Panc1 (cell line): ENCODE measurements around the gene PLCB1. TPM values are rescaled to one million over a fixed set of nuclear protein-coding genes. Genes with fewer than 3 reads are reported as not detected.

Experiments used
- ATAC-seq: fragments of 200-7000 bp; cut with Tn5 transposase; 2 replicates; pipeline ENCODE4 v1.9.1; 2020; ENCODE audit warnings: mild to moderate bottlenecking, moderate library complexity
- BruUV-seq: library from RNA; stranded (reverse); fragments of 400-500 nt; replicated peaks from 2 replicates; lab custom pipeline; 2021; lab: Mats Ljungman, UMichigan
- CTCF ChIA-PET: fragments of 300-600 bp; sonication (Branson Sonifier 250); formaldehyde crosslinking; loops from one replicate; lab custom pipeline; 2022; ENCODE audit warnings: antibody characterized with exemption; lab: Charles Lee
- POLR2A ChIA-PET: fragments of 300-600 bp; sonication (Branson Sonifier 250); formaldehyde crosslinking; loops from one replicate; lab custom pipeline; 2022; ENCODE audit warnings: antibody characterized with exemption; lab: Charles Lee
- DNase-seq: peaks from one replicate; pipeline ENCODE4 v3.0.0-alpha.2; 2010; ENCODE audit warnings: low read depth, low spot score
- H3K27ac ChIP-seq: 2 replicates; pipeline ENCODE4 v1.5.1; 2011; ENCODE audit warnings: mild to moderate bottlenecking, low read length, inconsistent platforms
- H3K27me3 ChIP-seq: fragments of 200-500 bp; sonication (Bioruptor generic); 2 replicates; pipeline ENCODE4 v1.6.0; 2014; ENCODE audit warnings: low read length, inconsistent platforms; ENCODE audit not compliant: control insufficient read depth, insufficient read depth
- H3K36me3 ChIP-seq: fragments of 200-500 bp; sonication (Bioruptor generic); 2 replicates; pipeline ENCODE4 v1.5.1; 2014; ENCODE audit warnings: inconsistent platforms, mild to moderate bottlenecking, low read length, moderate library complexity; ENCODE audit not compliant: control insufficient read depth, insufficient read depth
- H3K4me1 ChIP-seq: 2 replicates; pipeline ENCODE4 v1.5.1; 2011; ENCODE audit warnings: inconsistent platforms, mild to moderate bottlenecking, low read length, moderate library complexity; ENCODE audit not compliant: control insufficient read depth, insufficient read depth
- H3K4me3 ChIP-seq, 2 experiments: 2 replicates each; pipeline ENCODE4 v1.5.1; 2011 to 2012; ENCODE audit warnings: low read depth in 2 of 2, low read length in 2 of 2, mild to moderate bottlenecking in 2 of 2, inconsistent platforms in 1 of 2, moderate library complexity in 1 of 2
- H3K9me3 ChIP-seq: fragments of 200-500 bp; sonication (Bioruptor generic); 2 replicates; pipeline ENCODE4 v1.5.1; 2014; ENCODE audit warnings: low read depth, mild to moderate bottlenecking, inconsistent platforms, low read length, moderate library complexity; ENCODE audit not compliant: control insufficient read depth, insufficient read depth
- POLR2AphosphoS5 ChIP-seq: IDR thresholded peaks from 2 replicates; pipeline ENCODE4 v1.6.1; 2012; ENCODE audit warnings: mild to moderate bottlenecking, low read depth, low read length, moderate library complexity
- REST ChIP-seq, 2 experiments: IDR thresholded peaks; 2 replicates each; pipeline ENCODE4 v1.6.1; 2011 to 2012; ENCODE audit warnings: low read depth in 2 of 2, control low read depth in 1 of 2, low read length in 1 of 2, mild to moderate bottlenecking in 1 of 2, moderate library complexity in 1 of 2; ENCODE audit not compliant: insufficient read depth in 1 of 2
- SIN3A ChIP-seq: IDR thresholded peaks from 2 replicates; pipeline ENCODE4 v1.6.1; 2012; ENCODE audit warnings: low read depth, mild to moderate bottlenecking, low read length, moderate library complexity, borderline replicate concordance; ENCODE audit not compliant: insufficient read depth
- TCF7L2 ChIP-seq: IDR thresholded peaks from 2 replicates; pipeline ENCODE4 v1.6.1; 2011; ENCODE audit warnings: mild to moderate bottlenecking, low read depth, low read length, inconsistent platforms
- in situ Hi-C: cut with HindIII; loops from 2 replicates; pipeline ENCODE4 v1.10.0; 2016; ENCODE audit warnings: low sequenced_read_pairs, low pct_unique_long_range_greater_than_20kb
- intact Hi-C: fragments of 100-400 bp; cut with micrococcal nuclease; formaldehyde crosslinking; loops from one replicate; pipeline ENCODE4 v1.10.0; 2022; ENCODE audit not compliant: unreplicated experiment
- total RNA-seq: library from RNA; stranded (reverse); gene quantifications from one replicate; pipeline ENCODE4 v1.2.1, GENCODE V29; 2021; ENCODE audit not compliant: unreplicated experiment
- TF ChIP-seq, protein P1 (sequence below): fragments of 450-650 bp; IDR thresholded peaks from 2 replicates; pipeline ENCODE4 v1.5.1; 2017; ENCODE audit warnings: mild to moderate bottlenecking

The PLCB1 gene
- total RNA-seq, 1 experiment from 2014 or later: 0.59 TPM

GRCh38 chr20:8226106-8226505 lies 94.0 kb downstream of the PLCB1 start:
- ChIA-PET CTCF (no interaction called here), POLR2A (no interaction called here)
- no TSS peak for BruUV-seq

GRCh38 chr20:8227293-8227692 lies 95.2 kb downstream of the PLCB1 start:
- H3K27ac ChIP-seq: no peak overlapping the region
- CTCF ChIA-PET: no interaction called here
- intact Hi-C loops: no loop called here
- ATAC-seq (no peak), DNase-seq (no peak)
- no peaks in the 10 kb centered on the region for H3K36me3 ChIP-seq
- no TSS peak for BruUV-seq
- no peaks in the 10 kb centered on the region for H3K27me3 ChIP-seq
- in situ Hi-C loops: no loop called here
- no peaks in the 10 kb centered on the region for H3K4me1 ChIP-seq
- no peaks in the 10 kb centered on the region for H3K9me3 ChIP-seq
- H3K4me3 ChIP-seq: no peak overlapping the region
- TF ChIP-seq POLR2AphosphoS5 (no peak), TCF7L2 (no peak), REST (IDR thresholded peaks at IDR 0.05; ENCODE audit: insufficient read depth in 1 of 2, low read depth in 2 of 2, low read length in 1 of 2) (no peak), SIN3A (no peak)
- TF ChIP-seq, protein P1, sequence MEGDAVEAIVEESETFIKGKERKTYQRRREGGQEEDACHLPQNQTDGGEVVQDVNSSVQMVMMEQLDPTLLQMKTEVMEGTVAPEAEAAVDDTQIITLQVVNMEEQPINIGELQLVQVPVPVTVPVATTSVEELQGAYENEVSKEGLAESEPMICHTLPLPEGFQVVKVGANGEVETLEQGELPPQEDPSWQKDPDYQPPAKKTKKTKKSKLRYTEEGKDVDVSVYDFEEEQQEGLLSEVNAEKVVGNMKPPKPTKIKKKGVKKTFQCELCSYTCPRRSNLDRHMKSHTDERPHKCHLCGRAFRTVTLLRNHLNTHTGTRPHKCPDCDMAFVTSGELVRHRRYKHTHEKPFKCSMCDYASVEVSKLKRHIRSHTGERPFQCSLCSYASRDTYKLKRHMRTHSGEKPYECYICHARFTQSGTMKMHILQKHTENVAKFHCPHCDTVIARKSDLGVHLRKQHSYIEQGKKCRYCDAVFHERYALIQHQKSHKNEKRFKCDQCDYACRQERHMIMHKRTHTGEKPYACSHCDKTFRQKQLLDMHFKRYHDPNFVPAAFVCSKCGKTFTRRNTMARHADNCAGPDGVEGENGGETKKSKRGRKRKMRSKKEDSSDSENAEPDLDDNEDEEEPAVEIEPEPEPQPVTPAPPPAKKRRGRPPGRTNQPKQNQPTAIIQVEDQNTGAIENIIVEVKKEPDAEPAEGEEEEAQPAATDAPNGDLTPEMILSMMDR: no peak
- POLR2A ChIA-PET: no interaction called here

More at GRCh38 chr20:8226106-8226505, 94.0 kb downstream of the PLCB1 start:
- H3K27ac ChIP-seq: no peak overlapping the region
- H3K4me1 ChIP-seq: no peaks in the 10 kb centered on the region
- intact Hi-C loops (no loop called here), in situ Hi-C loops (no loop called here)
- no peaks in the 10 kb centered on the region for H3K27me3 ChIP-seq
- DNase-seq (no peak), ATAC-seq (no peak)
- H3K9me3 ChIP-seq: no peaks in the 10 kb centered on the region
- no peak overlapping the region for H3K4me3 ChIP-seq
- H3K36me3 ChIP-seq: no peaks in the 10 kb centered on the region
- TF ChIP-seq TCF7L2 (no peak), POLR2AphosphoS5 (no peak), REST (IDR thresholded peaks at IDR 0.05; ENCODE audit: insufficient read depth in 1 of 2, low read depth in 2 of 2, low read length in 1 of 2) (no peak), SIN3A (no peak)
- TF ChIP-seq, protein P1: no peak
